SK-N-SH treated with all-trans-retinoic acid at 6 μM for 48 hours (cell line): Measurements from ENCODE around the gene ZBTB7B.

Source experiments
- ARNTL ChIP-seq: fragments of 450-650 bp; formaldehyde crosslinking; IDR thresholded peaks from 2 replicates; pipeline ENCODE4 v1.5.0; 2020; ENCODE audit warnings: low read depth, mild to moderate bottlenecking, moderate library complexity, borderline replicate concordance
- CSDC2 ChIP-seq: fragments of 250-450 bp; sonication (Bioruptor Pico); IDR thresholded peaks from 2 replicates; pipeline ENCODE4 v1.5.0; 2020; ENCODE audit warnings: mild to moderate bottlenecking, moderate library complexity
- ISL1 ChIP-seq: fragments of 250-450 bp; sonication (Bioruptor Pico); IDR thresholded peaks from 2 replicates; pipeline ENCODE4 v2.1.2; 2022; ENCODE audit warnings: mild to moderate bottlenecking, moderate library complexity
- SNAI2 ChIP-seq: fragments of 250-450 bp; sonication (Bioruptor Pico); IDR thresholded peaks from 2 replicates; pipeline ENCODE4 v1.5.0; 2020; ENCODE audit warnings: mild to moderate bottlenecking, moderate library complexity
- TOX ChIP-seq: fragments of 250-450 bp; sonication (Bioruptor Pico); IDR thresholded peaks from 2 replicates; pipeline ENCODE4 v1.8.0; 2021; ENCODE audit warnings: mild to moderate bottlenecking, moderate library complexity, borderline replicate concordance
- ZFP3 ChIP-seq: fragments of 250-450 bp; sonication (Bioruptor Pico); IDR thresholded peaks from 2 replicates; pipeline ENCODE4 v1.5.0; 2020; ENCODE audit warnings: mild to moderate bottlenecking, moderate library complexity
- TF ChIP-seq, protein P1 (sequence below): fragments of 250-450 bp; sonication (Bioruptor Pico); IDR thresholded peaks from 2 replicates; pipeline ENCODE4 v1.8.0; 2021; ENCODE audit warnings: low read depth, mild to moderate bottlenecking, moderate library complexity, borderline replicate concordance
- TF ChIP-seq, protein P2 (sequence below): fragments of 250-450 bp; sonication (Bioruptor Pico); IDR thresholded peaks from 2 replicates; pipeline ENCODE4 v1.8.0; 2020; ENCODE audit warnings: mild to moderate bottlenecking, moderate library complexity, borderline replicate concordance
- TF ChIP-seq, protein P3 (sequence below): fragments of 250-450 bp; sonication (Bioruptor Pico); IDR thresholded peaks from 2 replicates; pipeline ENCODE4 v1.5.1; 2020; ENCODE audit warnings: low read depth, mild to moderate bottlenecking, moderate library complexity

DNA sequence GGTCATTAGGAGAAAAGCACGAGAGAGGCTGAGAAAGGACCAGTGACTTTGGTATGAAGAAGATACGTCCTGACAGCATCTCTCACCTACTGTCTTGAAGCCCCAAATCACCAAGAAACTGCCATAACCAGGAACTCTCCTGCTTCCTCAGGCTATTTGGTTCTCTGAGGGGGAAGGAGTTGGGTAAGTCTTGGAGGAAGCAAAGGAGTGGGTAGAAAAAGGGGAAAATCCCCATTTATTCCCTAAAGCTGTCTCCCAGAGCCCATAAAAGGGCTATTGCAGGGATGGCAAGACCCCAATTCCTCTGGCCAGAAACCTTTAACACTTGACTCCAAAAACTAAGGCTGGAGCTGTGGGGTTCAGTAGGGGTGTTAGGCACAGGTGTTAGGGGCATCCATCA is 44.6 kb upstream of the ZBTB7B start:
- TF ChIP-seq, protein P1, sequence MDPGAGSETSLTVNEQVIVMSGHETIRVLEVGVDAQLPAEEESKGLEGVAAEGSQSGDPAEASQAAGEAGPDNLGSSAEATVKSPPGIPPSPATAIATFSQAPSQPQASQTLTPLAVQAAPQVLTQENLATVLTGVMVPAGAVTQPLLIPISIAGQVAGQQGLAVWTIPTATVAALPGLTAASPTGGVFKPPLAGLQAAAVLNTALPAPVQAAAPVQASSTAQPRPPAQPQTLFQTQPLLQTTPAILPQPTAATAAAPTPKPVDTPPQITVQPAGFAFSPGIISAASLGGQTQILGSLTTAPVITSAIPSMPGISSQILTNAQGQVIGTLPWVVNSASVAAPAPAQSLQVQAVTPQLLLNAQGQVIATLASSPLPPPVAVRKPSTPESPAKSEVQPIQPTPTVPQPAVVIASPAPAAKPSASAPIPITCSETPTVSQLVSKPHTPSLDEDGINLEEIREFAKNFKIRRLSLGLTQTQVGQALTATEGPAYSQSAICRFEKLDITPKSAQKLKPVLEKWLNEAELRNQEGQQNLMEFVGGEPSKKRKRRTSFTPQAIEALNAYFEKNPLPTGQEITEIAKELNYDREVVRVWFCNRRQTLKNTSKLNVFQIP (CRISPR knock-in tag): no peak
- TF ChIP-seq ARNTL (no peak), SNAI2 (CRISPR knock-in tag) (no peak), ZFP3 (CRISPR knock-in tag) (no peak), TOX (no peak), ISL1 (CRISPR knock-in tag) (no peak), CSDC2 (no peak)
- TF ChIP-seq, protein P2, sequence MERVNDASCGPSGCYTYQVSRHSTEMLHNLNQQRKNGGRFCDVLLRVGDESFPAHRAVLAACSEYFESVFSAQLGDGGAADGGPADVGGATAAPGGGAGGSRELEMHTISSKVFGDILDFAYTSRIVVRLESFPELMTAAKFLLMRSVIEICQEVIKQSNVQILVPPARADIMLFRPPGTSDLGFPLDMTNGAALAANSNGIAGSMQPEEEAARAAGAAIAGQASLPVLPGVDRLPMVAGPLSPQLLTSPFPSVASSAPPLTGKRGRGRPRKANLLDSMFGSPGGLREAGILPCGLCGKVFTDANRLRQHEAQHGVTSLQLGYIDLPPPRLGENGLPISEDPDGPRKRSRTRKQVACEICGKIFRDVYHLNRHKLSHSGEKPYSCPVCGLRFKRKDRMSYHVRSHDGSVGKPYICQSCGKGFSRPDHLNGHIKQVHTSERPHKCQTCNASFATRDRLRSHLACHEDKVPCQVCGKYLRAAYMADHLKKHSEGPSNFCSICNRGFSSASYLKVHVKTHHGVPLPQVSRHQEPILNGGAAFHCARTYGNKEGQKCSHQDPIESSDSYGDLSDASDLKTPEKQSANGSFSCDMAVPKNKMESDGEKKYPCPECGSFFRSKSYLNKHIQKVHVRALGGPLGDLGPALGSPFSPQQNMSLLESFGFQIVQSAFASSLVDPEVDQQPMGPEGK (CRISPR knock-in tag): no peak
- TF ChIP-seq, protein P3, sequence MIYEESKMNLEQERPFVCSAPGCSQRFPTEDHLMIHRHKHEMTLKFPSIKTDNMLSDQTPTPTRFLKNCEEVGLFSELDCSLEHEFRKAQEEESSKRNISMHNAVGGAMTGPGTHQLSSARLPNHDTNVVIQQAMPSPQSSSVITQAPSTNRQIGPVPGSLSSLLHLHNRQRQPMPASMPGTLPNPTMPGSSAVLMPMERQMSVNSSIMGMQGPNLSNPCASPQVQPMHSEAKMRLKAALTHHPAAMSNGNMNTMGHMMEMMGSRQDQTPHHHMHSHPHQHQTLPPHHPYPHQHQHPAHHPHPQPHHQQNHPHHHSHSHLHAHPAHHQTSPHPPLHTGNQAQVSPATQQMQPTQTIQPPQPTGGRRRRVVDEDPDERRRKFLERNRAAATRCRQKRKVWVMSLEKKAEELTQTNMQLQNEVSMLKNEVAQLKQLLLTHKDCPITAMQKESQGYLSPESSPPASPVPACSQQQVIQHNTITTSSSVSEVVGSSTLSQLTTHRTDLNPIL (CRISPR knock-in tag): no peak
